ENCODE measurements around the gene DIPK1B. TPM values are rescaled to one million over a fixed set of nuclear protein-coding genes. Genes with fewer than 3 reads are reported as not detected.
A peak's percentile ranks its signal among the peaks of the same experiment; 100 is the strongest.

Gene DIPK1B
- total RNA-seq, 2 donors from 2014 or later: 45.1 to 45.7 TPM

- no peak for DNase-seq (ENCODE audit: low spot score)
These were observed 27.1 kb downstream of the DIPK1B start for GRCh38 chr9:136739509-136739908.

GRCh38 chr9:136740069-136740468 lies 27.7 kb downstream of the DIPK1B start:
- no peak for DNase-seq (ENCODE audit: low spot score)
- Histone ChIP-seq H3K27ac (no peak overlapping the region), H3K4me1 (peaks cover 0 to 26% of the 10 kb centered on the region in 2 donors), H3K9me3 (no peaks in the 10 kb centered on the region), H3K4me3 (no peak overlapping the region), H3K36me3 (no peaks in the 10 kb centered on the region), H3K27me3 (no peaks in the 10 kb centered on the region)
- no peak for TF ChIP-seq CTCF (IDR thresholded peaks at IDR 0.05)

More at GRCh38 chr9:136739509-136739908, 27.1 kb downstream of the DIPK1B start:
- no peak for TF ChIP-seq CTCF (IDR thresholded peaks at IDR 0.05)
- Histone ChIP-seq H3K9me3 (no peaks in the 10 kb centered on the region), H3K27ac (no peak overlapping the region), H3K36me3 (no peaks in the 10 kb centered on the region), H3K4me1 (peaks cover 0 to 26% of the 10 kb centered on the region in 2 donors), H3K4me3 (no peak overlapping the region), H3K27me3 (no peaks in the 10 kb centered on the region)

GRCh38 chr9:136740491-136740890 lies 28.1 kb downstream of the DIPK1B start:
- no peak overlapping the region for H3K27ac ChIP-seq
- peaks cover 0 to 26% of the 10 kb centered on the region in 2 donors for H3K4me1 ChIP-seq
- no peak for DNase-seq (ENCODE audit: low spot score)
- H3K4me3 ChIP-seq: no peak overlapping the region
- no peaks in the 10 kb centered on the region for H3K36me3 ChIP-seq
- no peaks in the 10 kb centered on the region for H3K27me3 ChIP-seq
- H3K9me3 ChIP-seq: no peaks in the 10 kb centered on the region
- no peak for TF ChIP-seq CTCF (IDR thresholded peaks at IDR 0.05)

- peak overlapping the region in 1 of 2 donors; percentile 48 for H3K27ac ChIP-seq
- TF ChIP-seq CTCF (IDR thresholded peaks at IDR 0.05): no peak
- H3K4me3 ChIP-seq: peak overlapping the region in 1 of 2 donors; percentile 42
- no peaks in the 10 kb centered on the region for H3K9me3 ChIP-seq
- peaks cover 0 to 26% of the 10 kb centered on the region in 2 donors for H3K4me1 ChIP-seq
- no peaks in the 10 kb centered on the region for H3K27me3 ChIP-seq
- DNase-seq (ENCODE audit: low spot score): no peak
- no peaks in the 10 kb centered on the region for H3K36me3 ChIP-seq
These were observed 28.9 kb downstream of the DIPK1B start for GRCh38 chr9:136740971-136741882.

GRCh38 chr9:136741883-136742571 lies 29.7 kb downstream of the DIPK1B start:
- no peaks in the 10 kb centered on the region for H3K36me3 ChIP-seq
- peak overlapping the region; percentile 12 to 42 for H3K4me3 ChIP-seq
- H3K4me1 ChIP-seq: peaks cover 0 to 26% of the 10 kb centered on the region in 2 donors
- TF ChIP-seq CTCF (IDR thresholded peaks at IDR 0.05): no peak
- DNase-seq (ENCODE audit: low spot score): no peak
- H3K27me3 ChIP-seq: no peaks in the 10 kb centered on the region
- no peaks in the 10 kb centered on the region for H3K9me3 ChIP-seq
- peak overlapping the region in 1 of 2 donors; percentile 48 for H3K27ac ChIP-seq

All from right atrium auricular region (tissue), 2 donors.